HEK293T (cell line): ENCODE measurements around the gene PPDPF.

Experiments used
- ARNT ChIP-seq: fragments of 450-650 bp; IDR thresholded peaks from 2 replicates; pipeline ENCODE4 v1.6.1; 2017; ENCODE audit warnings: mild to moderate bottlenecking
- BHLHE40 ChIP-seq: fragments of 450-650 bp; IDR thresholded peaks from 2 replicates; pipeline ENCODE4 v1.6.1; 2016; ENCODE audit warnings: mild to moderate bottlenecking, moderate library complexity, borderline replicate concordance
- CTBP1 ChIP-seq: fragments of 450-650 bp; IDR thresholded peaks from 2 replicates; pipeline ENCODE4 v1.6.1; 2016; ENCODE audit warnings: borderline replicate concordance
- FOXA1 ChIP-seq: fragments of 450-650 bp; IDR thresholded peaks from 2 replicates; pipeline ENCODE4 v1.6.1; 2016; ENCODE audit warnings: mild to moderate bottlenecking
- FOXK2 ChIP-seq: fragments of 450-650 bp; IDR thresholded peaks from 2 replicates; pipeline ENCODE4 v1.6.1; 2016; ENCODE audit warnings: mild to moderate bottlenecking
- FOXM1 ChIP-seq: fragments of 450-650 bp; IDR thresholded peaks from 2 replicates; pipeline ENCODE4 v1.6.1; 2017; ENCODE audit warnings: mild to moderate bottlenecking, borderline replicate concordance
- HDGF ChIP-seq: fragments of 450-650 bp; IDR thresholded peaks from 2 replicates; pipeline ENCODE4 v1.6.1; 2017; ENCODE audit warnings: antibody characterized with exemption, borderline replicate concordance
- L3MBTL2 ChIP-seq: fragments of 450-650 bp; conservative IDR thresholded peaks from 2 replicates; pipeline ENCODE4 v1.6.1; 2016; ENCODE audit warnings: mild to moderate bottlenecking
- LEF1 ChIP-seq: fragments of 450-650 bp; IDR thresholded peaks from 2 replicates; pipeline ENCODE4 v1.6.1; 2017; ENCODE audit warnings: mild to moderate bottlenecking, borderline replicate concordance
- NFRKB ChIP-seq: fragments of 450-650 bp; IDR thresholded peaks from 2 replicates; pipeline ENCODE4 v1.6.1; 2016; ENCODE audit warnings: mild to moderate bottlenecking, moderate library complexity
- SP1 ChIP-seq: fragments of 450-650 bp; IDR thresholded peaks from 2 replicates; pipeline ENCODE4 v1.6.1; 2017
- SUZ12 ChIP-seq: fragments of 450-650 bp; IDR thresholded peaks from 2 replicates; pipeline ENCODE4 v1.6.1; 2016; ENCODE audit warnings: mild to moderate bottlenecking
- TARDBP ChIP-seq: fragments of 450-650 bp; IDR thresholded peaks from 2 replicates; pipeline ENCODE4 v1.6.1; 2016
- ZNF384 ChIP-seq: fragments of 450-650 bp; IDR thresholded peaks from 2 replicates; pipeline ENCODE4 v1.6.1; 2016

GRCh38 chr20:63534831-63535651, 14.5 kb downstream of the PPDPF start:
- no peak for TF ChIP-seq BHLHE40
- TF ChIP-seq FOXK2, result no peak
- no peak for TF ChIP-seq FOXM1
- no peak for TF ChIP-seq CTBP1
- no peak for TF ChIP-seq ARNT
- TF ChIP-seq NFRKB, result no peak
- no peak for TF ChIP-seq SUZ12
- TF ChIP-seq TARDBP, result no peak
- no peak for TF ChIP-seq HDGF
- no peak for TF ChIP-seq ZNF384
- no peak for TF ChIP-seq SP1
- TF ChIP-seq FOXA1, result no peak
- TF ChIP-seq L3MBTL2, result no peak
- no peak for TF ChIP-seq LEF1
